Measurements from ENCODE around the gene SLC15A3.

GRCh38 chr11:60912223-60912850 is 39.6 kb downstream of the SLC15A3 start:
- no peak for TF ChIP-seq KLF9 (tag by site-specific recombination; IDR thresholded peaks at IDR 0.05; ENCODE audit: low read depth)
- TF ChIP-seq ZNF24 (tag by site-specific recombination; IDR thresholded peaks at IDR 0.05): no peak
- TF ChIP-seq ZNF292 (tag by site-specific recombination; IDR thresholded peaks at IDR 0.05; ENCODE audit: borderline replicate concordance, low read depth): no peak

Data from HEK293 (cell line).